Stromal cell of bone marrow (primary cell): Measurements from ENCODE around the gene VASH2.
"Not testable (repeated sequence)": the region's sequence is repeated elsewhere in the genome, so short reads cannot be mapped to it uniquely, and the experiment has no call there.

Source experiments
- DNase-seq: peaks from one replicate; pipeline ENCODE4 v3.0.0-alpha.2; 2012; ENCODE audit warnings: low read depth

VASH2 gene

DNA sequence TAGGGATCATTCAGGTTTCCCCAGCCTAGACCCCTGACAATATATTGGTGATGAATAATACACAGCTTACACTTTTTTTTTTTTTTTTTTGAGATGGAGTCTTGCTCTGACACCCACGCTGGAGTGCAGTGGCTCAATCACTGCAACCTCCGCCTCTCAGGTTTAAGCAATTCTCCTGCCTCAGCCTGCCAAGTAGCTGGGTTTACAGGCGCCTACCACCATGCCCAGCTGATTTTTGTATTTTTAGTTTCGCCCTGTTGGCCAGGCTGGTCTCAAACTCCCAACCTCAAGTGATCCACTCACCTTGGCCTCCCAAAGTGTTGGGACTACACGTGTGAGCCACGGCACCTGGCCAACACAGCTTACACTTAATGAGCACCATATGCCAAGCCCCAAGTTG is 7.2 kb downstream of the VASH2 start:
- DNase-seq, result no peak

DNA sequence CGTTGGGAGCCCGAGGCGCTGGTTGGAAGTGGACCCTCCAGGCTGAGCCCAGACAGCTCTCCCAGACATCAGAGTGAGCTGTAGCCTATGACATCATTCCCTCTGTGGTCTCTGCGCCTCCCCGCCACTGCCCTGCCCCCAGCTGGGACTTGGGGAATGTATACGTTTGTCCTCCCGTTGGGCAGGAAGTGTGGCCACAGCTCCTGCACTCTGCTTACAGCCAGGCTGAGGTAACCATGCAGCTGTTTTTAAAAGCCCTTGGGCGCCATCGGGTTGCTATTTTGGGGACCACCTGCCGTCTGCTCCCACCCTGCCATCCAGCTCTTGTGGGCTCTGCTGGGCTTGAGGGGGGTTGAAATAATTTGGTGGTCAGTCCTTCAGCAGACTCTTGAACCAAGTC is 7.8 kb downstream of the VASH2 start:
- DNase-seq, result no peak

DNA sequence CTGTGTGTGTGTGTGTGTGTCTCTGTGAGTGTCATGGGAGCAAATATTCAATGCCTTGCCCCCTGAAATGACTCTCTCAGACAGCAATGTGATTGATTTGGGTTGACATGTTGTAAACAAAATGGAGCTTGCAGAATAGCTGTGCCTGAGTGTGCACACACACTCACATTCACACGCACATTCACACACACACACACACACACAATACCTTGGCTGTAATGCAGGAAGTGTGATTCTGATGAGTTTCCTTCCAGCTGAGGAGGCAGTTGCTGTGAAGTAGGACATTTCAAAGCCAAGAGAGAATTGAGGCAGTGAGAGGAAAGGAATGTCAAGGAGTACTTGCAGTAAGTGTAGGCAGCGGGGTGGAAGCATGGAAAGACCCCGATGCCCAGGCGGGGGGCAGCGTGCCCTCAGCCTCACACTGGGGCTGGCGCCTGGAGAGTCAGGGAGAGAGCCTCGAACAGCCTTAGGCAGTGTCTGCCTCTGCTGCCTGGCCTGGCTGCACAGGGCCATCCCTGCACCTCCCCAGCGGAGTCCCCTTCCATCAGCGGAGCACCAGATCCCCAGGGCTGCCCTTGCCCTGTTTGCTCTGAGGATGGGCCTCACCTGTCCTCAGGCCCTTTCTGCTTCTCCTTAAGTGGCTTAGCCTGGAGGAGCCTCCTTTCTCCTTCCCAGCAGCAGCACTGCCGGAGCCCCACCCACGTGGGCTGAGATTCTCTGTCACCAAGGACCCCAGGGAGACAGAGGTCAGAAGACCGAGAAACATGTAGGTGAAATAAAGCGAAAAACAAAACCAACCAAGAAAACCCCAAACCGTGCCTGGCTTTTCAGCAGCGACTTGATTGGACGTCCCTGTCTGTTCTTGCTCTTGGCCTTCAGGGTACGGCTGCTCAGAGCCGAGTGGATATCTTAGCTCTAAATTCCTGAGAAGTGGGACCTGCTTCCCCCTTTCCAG is 9.2 kb downstream of the VASH2 start:
- DNase-seq, result no peak

DNA sequence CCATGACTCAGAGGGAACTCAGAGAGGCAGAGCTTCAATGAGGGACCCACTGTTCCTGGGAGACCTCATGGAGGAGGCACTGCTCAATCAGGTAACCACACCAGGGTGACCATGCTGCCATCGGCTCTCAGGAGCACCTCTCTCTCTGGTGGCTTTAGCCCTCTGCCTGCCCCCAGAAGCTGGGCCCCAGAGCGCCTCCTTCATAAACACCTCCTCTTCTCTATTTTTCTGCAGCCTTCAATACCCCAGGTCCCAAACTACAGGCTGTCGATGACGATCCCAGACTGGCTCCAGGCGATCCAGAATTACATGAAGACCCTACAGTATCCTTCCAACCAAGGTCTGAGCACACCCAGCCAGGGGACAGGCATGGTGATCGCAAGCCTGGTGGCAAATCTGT is 10.6 kb downstream of the VASH2 start:
- no peak for DNase-seq

DNA sequence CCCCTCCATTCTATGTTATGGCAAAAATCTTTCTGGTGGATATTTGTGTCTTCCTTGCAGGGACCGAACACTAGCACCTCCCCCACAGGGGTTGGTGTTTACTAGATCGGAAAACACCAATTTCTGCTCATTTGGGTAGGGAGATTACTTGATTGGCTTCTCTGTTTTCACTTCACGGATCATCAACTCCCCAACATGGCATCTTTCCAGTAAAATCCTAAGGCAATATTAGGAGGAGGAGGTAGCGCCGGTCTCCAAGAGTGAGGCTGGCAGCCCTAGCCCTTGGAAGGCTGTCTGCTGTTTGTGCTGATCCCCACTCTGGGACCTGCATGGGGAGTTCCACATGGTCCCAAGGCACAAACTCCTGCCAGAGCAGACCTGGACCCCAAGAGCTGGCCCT is 12.2 kb downstream of the VASH2 start:
- DNase-seq, result no peak

DNA sequence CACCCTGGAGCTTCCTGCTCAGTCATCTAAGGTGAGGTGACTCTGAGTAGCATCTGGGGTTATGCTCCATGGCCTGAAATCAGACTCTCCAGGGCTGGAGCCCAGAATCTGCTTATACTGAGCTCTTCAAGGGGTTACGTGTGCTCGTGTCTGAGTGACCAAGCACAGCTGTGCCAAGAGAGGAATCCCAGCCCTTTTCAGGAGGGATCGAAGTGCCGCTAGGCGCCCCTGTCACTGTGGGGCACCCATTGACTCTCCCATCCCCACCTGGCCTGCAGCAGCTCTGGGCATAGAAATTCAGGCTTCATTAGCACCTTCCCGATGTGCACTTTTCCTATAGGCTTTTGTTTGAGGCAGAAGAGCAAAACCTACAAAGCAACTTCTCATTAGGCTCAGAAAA is 13.8 kb downstream of the VASH2 start:
- DNase-seq, result no peak

DNA sequence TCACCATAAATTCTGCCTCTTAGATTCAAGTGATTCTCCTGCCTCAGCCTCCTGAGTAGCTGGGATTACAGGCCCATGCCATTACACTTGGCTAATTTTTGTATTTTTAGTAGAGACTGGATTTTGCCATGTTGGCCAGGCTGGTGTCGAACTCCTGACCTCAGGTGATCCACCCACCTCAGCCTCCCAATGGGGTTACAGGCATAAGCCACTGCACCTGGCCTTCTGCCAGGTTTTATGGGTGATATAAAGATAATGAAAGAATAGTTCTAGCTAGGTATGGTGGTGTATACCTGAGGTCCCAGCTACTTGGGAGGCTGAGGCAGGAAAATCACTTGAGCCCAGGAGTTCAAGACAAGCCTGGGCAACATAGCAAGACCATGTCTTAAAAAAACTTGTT is 14.7 kb downstream of the VASH2 start:
- DNase-seq, result not testable (repeated sequence)

DNA sequence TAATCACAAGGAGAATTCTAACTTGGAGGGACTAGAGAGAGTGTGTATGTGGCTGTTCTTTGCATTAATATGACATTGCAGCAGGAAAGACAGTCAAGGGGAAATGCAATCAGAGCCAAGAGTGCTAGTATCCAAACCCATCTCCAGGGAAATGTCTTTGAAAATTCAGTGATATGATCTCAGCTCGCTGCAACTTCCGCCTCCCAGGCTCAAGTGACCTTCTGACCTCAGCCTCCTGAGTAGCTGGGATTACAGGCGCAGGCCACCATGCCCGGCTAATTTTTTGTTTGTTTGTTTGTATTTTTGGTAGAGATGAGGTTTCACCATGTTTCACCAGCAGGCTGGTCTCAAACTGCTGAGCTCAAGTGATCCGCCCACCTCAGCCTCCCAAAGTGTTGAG is 16.3 kb downstream of the VASH2 start:
- no peak for DNase-seq

DNA sequence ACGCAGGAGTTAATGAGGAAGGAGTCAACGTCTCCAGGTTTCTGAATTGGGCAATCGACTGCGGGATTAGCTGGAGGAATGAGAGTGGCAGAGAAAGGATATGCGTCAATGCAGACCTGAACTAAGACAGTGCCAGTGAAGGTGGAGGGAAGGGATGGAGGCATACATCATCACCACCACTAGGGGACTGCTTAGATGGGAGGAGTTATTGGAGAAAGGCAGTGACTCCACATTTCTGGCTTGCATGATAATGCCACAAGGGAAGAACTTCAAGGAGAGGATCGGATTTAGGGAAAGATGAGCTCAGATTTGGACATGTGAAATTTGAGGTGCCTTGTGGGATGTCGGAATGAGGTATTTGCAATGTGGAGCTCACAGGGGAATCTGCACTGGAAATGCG is 17.5 kb downstream of the VASH2 start:
- peak; percentile 36 for DNase-seq

DNA sequence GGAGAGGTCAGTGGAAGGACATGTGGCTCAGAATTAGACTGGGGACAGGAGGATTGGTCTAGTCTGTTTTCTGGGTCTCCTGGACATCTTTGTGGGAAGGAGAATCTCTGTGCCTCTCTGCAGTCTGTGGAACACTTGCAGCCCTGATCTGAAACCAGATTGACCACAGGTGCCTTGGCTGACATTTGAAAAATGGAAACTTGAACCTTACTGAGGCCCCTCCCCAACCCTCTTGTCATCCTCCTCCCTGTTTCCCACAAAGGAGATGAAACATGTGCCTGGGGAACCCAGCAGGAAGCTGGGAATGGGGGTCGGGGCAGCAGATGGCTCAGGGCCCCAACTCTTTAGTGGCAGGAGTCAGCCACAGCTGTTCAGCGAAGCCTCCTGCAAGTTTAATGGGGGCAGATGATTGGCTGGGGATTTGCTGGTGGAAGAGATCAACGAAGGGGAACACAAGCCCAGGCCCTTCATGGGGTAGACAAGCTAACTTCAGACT is 18.1 kb downstream of the VASH2 start:
- no peak for DNase-seq

DNA sequence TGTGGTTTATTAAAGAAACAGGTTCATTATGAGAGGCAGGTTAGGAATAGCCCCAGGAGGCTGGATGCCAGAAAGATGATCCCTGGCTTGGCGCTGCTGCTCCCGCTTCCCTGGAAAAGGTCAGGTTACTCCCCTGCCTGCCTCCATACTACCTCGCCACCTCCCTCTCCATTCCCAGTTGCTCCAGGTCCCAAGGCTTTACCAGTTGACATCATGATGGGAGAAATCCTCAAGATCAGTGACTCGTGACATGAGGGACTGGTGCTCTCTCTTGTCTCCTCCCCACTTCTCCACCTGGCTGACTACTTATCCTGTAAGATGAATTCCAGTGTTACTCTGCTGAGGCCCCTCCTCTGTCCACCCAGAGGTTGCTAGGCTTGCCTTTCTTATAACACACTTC is 19.7 kb downstream of the VASH2 start:
- DNase-seq, result no peak

DNA sequence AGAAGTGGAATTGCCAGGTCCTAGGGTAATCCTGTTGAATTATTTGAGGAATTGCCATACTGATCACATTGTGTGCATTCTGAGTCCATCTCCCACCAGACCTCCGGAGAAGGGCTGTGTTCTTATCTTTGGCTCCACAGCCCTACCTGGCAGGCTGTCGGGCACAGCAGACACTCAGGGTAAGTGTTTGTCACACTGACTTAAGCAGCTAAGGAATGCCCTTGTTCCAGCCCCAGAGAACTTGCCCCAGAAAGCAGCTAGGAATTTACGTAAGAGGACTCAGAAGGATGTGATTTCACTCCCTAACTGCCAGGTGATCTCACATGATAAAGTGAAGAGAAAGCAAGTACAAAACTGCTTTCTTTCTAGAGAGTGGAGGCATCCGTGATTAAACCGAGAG is 21.0 kb downstream of the VASH2 start:
- DNase-seq, result no peak

DNA sequence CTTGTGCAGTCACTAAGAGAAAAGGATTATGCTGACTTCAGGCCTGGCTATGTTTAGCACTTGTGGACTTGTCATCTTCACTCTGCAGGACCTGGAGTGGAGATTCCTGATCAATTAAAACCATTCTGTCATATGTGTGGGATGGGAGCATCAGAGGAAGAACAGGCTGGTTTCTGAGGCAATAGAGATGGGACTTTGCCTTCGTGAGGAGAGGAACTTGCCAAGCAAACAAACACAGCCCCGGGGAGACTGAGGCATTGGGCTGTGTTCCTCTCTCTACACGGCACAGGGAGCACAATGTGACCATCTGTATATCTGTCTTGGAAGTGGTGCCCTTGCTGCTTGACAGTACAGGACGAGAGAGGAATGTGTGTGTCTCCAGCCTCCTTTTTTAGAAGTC is 23.1 kb downstream of the VASH2 start:
- no peak for DNase-seq

DNA sequence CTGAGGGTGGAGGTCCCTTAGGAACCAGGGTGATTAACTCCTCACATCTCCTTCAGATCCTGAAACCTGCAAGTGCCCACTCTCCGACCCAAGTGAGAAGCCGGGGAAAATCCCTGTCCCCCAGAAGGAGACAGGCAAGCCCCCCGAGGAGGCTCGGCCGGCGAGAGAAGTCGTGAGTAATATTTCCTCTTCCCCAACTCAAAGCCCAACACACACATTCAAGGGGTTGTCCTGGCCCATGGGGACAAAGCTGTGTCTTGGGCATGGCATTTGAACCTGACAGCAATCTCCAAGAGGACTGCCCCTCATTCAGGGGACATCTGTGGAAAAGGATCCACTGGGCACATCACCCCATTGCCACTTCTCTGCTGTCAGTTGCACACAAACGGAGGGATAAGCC is 23.6 kb downstream of the VASH2 start:
- DNase-seq, result no peak

DNA sequence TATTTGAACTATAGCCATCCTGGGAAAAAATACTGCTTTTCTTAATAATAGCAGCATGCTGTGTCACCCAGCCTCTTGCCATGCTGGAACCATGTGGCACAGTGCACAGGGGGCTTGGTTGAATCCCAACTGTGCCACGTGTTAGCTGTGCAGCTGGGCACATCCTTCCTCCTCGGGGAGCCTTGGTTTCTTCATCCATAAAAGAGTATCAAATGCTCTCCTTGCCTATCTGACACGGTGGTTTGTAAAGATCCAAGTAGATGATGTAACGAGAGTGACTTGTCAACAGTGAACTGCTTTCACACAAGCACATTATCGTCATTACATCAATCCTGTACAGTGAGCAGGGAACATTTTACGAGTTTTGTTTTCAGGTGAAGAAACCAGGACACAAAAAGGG is 24.4 kb downstream of the VASH2 start:
- no peak for DNase-seq

DNA sequence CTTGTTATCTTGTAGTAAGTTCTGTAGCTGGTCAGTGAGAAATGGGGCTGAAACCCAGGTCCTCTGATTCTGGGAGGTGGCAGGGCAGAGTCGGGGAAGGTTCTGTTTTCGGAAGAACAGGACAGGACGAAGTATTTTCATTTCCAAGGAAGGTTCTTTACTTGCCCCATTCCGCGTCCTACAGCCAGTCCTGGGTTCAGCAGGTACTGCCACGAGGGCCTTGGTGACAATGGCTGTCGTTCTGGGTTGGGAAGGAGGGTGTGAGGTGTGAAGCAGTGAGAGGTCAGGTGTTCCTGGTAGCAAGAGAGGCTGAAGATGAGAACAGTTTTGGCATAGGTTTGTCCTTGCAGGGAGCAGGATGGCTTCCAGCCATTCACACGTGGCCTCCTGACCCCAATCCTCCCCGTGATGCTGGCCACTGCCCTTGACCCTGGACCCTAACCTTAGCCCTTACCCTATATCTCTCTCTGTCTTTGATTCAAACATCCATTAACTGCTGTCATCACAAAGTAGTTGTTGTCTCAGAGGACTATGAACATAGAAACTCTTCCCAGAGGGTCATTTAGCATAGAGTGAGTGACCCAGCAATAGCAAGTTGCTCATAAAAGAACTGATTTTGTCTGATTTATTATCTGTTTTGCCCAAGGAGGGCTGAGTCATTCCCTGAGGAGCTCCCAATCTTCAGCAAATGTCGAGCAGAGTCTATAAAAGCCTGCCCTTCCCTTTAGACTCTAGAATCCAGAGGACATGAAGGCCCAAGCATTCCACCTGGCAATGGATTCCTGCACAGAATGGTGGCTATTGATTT is 25.0 kb downstream of the VASH2 start:
- peak; percentile 27 for DNase-seq

DNA sequence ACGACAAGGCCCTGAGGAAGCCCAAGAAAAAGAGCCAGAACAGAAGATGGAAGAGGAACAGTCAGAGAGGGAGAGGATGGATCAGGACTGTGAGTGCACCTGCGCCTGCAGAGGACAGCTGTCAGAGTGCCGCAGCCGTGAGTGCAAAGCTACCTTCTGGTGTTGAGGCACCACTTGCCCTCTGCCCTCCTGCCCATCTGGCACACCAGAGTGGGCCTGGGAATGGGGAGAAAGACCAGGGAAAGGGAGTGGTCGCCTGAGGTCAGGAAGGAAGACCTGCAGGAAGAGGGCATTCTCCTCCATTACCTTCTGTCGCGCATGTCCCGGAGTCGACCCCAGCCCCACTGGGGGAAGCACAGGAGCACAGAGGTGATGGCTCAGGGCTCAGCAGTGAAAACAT is 26.2 kb downstream of the VASH2 start:
- DNase-seq, result no peak

DNA sequence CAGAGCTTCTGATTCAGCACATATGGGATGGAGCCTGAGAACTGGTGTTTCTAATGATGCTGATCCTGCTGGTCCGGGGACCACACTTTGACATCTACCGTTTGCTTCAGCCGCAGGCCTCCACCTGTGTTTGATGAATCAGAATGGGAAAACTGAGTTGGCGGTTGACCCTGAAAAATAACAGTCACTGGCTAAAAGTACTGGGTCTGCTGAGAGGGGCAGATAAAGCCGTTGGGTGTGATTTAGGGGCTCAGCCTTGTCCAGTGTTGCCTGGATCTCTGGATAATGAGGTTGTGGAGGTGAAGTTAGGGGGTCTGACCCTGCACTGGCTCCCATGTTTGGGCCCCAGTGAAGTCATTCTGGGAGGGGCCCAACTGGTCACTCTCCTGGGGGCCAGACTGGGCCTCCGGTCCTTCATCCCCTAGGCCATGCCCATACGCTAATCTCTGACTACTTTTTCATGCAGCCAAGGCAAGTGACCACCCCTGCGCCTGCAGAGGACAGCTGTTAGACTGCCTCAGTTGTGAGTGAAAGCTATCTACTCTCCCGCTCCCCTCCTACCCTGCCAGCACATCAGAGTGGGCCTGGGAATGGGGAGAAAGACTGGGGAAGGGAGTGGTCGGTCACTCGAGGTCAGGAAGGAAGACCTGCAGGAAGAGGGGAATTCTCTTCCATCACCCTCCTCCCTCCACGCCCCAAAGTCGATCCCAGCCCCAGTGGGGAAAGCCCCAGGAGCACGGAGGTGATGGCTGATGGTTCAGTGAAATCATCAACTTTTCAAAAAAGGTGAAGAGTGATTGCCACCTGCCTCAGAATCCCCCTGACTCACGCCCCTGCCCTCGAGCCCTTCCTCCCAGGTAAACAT is 27.7 kb downstream of the VASH2 start:
- DNase-seq, result no peak

DNA sequence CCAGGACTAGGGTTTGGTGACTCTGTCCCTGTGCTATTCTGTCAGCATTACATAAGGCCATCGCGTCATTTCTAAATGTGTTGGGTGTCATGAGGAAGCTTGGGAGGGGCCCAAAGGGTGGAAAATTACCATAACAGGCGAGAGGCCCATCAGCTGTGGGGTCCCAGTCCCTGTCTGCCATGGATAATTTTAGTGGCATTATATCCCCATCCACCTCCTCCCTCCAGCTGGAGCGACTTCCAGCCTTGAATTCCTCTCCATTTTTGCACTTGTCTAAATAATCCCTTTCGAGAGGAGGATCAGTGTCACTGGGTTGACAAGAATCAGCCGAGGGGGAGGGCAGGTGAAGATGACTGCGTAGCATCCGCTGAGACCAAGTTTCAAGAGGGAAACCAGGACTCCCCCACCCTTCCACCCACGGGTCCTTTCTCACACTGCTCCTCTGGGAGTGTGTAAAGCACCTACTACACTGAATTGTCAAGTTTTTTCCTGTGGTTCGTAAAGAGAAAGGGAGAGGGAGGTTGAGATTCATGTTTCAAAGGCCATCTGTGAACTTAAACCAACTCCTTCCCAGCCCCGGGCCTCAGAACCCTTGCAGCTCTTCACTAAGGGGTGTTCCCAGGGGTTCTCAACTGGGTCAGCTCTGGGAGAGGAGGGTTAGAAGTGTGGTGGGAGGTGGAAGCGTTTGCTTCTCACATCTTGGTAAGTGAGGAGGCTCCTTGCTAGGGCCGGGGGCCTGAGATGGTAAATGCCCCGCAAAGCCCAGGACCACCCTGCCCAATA is 29.2 kb downstream of the VASH2 start:
- DNase-seq, result no peak

DNA sequence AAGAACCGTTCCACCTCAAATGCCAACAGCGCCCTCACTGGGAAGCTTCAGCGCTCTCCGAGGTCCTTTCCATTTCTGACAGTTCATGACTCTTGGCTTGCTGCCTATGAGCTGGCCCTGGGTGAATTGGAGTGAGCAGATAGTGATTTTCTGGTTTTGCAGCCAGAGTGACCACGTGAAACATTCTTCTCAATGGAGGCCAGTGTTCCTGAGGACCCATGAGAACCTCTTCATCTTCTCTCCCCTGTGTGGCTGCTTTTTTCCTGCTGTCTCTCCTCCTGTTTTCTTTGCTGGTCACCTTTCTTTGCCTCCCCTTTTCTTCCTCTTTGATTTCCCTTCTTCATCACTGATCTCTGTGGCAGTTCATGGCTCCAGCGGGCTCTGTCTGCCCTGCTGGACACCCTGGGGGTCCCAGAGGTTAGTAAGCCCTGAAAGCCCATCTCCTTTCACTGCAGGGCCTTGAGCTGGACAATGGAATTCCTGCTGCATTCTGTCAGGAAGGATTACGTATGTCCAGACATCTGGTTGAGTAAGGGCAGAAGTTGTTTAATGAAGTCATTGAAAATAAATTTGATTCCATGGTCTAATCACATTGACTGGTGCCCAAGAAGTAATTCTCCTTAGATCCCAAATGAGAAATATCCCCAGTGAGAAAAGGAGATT is 29.9 kb downstream of the VASH2 start:
- DNase-seq, result no peak

DNA sequence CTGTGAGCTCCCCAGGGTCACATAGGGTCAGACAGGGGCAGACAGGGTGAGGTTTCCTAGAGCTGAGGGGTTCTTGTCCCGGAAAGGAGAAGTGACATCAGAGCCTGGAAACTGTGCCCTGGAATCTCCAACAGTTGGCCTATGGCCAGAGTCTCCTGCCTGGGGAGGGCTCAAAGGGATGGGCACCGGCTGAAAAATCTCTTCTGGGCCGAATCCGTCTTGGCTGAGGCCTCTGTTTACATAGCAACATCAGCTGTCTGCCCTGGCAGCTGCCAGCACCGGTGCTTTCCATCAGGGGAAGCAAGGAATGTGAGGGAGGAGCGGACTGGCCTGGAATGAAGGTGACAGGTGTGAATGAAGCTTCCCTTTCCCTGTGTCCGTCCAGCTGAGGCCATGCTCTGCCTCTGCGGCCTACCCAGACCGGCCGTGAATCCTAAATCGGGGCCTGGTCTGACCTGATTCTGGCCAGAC is 30.7 kb downstream of the VASH2 start:
- no peak for DNase-seq
